ENCODE results near the gene NOS1AP.

The NOS1AP gene

GRCh38 chr1:162303004-162303344 is 233.5 kb downstream of the NOS1AP start:
- Mint-ChIP-seq H3K9me3 (ENCODE audit: low read depth) (peaks cover under 1% of the 10 kb centered on the region), H3K4me3 (no peak overlapping the region), H3K27ac (no peak overlapping the region), H3K4me1 (ENCODE audit: low read depth) (no peaks in the 10 kb centered on the region), H3K36me3 (no peaks in the 10 kb centered on the region), H3K27me3 (peaks cover 7% of the 10 kb centered on the region)

GRCh38 chr1:162304736-162305135 is 235.2 kb downstream of the NOS1AP start:
- no peaks in the 10 kb centered on the region for H3K36me3 Mint-ChIP-seq
- H3K27me3 Mint-ChIP-seq: peaks cover 7% of the 10 kb centered on the region
- H3K9me3 Mint-ChIP-seq (ENCODE audit: low read depth): peaks cover 9% of the 10 kb centered on the region
- no peak overlapping the region for H3K27ac Mint-ChIP-seq
- H3K4me1 Mint-ChIP-seq (ENCODE audit: low read depth): no peaks in the 10 kb centered on the region
- no peak overlapping the region for H3K4me3 Mint-ChIP-seq

GRCh38 chr1:162305969-162306368 is 236.5 kb downstream of the NOS1AP start:
- Mint-ChIP-seq H3K9me3 (ENCODE audit: low read depth) (peaks cover 9% of the 10 kb centered on the region), H3K36me3 (no peaks in the 10 kb centered on the region), H3K4me3 (no peak overlapping the region), H3K27me3 (peaks cover 10% of the 10 kb centered on the region), H3K4me1 (ENCODE audit: low read depth) (no peaks in the 10 kb centered on the region), H3K27ac (no peak overlapping the region)

- H3K4me3 Mint-ChIP-seq: no peak overlapping the region
- H3K4me1 Mint-ChIP-seq (ENCODE audit: low read depth): no peaks in the 10 kb centered on the region
- peaks cover 12% of the 10 kb centered on the region for H3K27me3 Mint-ChIP-seq
- no peaks in the 10 kb centered on the region for H3K36me3 Mint-ChIP-seq
- H3K27ac Mint-ChIP-seq: no peak overlapping the region
- H3K9me3 Mint-ChIP-seq (ENCODE audit: low read depth): peaks cover 9% of the 10 kb centered on the region
These were observed 240.8 kb downstream of the NOS1AP start for GRCh38 chr1:162310337-162310736.

GRCh38 chr1:162314206-162314605 is 244.7 kb downstream of the NOS1AP start:
- Mint-ChIP-seq H3K27ac (no peak overlapping the region), H3K9me3 (ENCODE audit: low read depth) (peaks cover 4% of the 10 kb centered on the region), H3K27me3 (peaks cover 19% of the 10 kb centered on the region), H3K4me3 (no peak overlapping the region), H3K36me3 (no peaks in the 10 kb centered on the region), H3K4me1 (ENCODE audit: low read depth) (peaks cover 7% of the 10 kb centered on the region)

GRCh38 chr1:162315673-162316072 is 246.2 kb downstream of the NOS1AP start:
- no peak overlapping the region for H3K27ac Mint-ChIP-seq
- H3K36me3 Mint-ChIP-seq: no peaks in the 10 kb centered on the region
- peaks cover 7% of the 10 kb centered on the region for H3K4me1 Mint-ChIP-seq (ENCODE audit: low read depth)
- no peak overlapping the region for H3K4me3 Mint-ChIP-seq
- no peaks in the 10 kb centered on the region for H3K9me3 Mint-ChIP-seq (ENCODE audit: low read depth)
- peaks cover 18% of the 10 kb centered on the region for H3K27me3 Mint-ChIP-seq

- Mint-ChIP-seq H3K27ac (no peak overlapping the region), H3K4me3 (no peak overlapping the region), H3K4me1 (ENCODE audit: low read depth) (peaks cover 7% of the 10 kb centered on the region), H3K9me3 (ENCODE audit: low read depth) (no peaks in the 10 kb centered on the region), H3K27me3 (peaks cover 16% of the 10 kb centered on the region), H3K36me3 (no peaks in the 10 kb centered on the region)
These were observed 246.7 kb downstream of the NOS1AP start for GRCh38 chr1:162316187-162316586.

- Mint-ChIP-seq H3K4me3 (no peak overlapping the region), H3K27me3 (peaks cover 16% of the 10 kb centered on the region), H3K36me3 (no peaks in the 10 kb centered on the region), H3K9me3 (ENCODE audit: low read depth) (no peaks in the 10 kb centered on the region), H3K4me1 (ENCODE audit: low read depth) (peaks cover 7% of the 10 kb centered on the region), H3K27ac (no peak overlapping the region)
These were observed 248.1 kb downstream of the NOS1AP start for GRCh38 chr1:162317621-162318020.

GRCh38 chr1:162319493-162320175 is 250.1 kb downstream of the NOS1AP start:
- H3K27me3 Mint-ChIP-seq: peaks cover 10% of the 10 kb centered on the region
- no peaks in the 10 kb centered on the region for H3K9me3 Mint-ChIP-seq (ENCODE audit: low read depth)
- H3K4me3 Mint-ChIP-seq: no peak overlapping the region
- H3K27ac Mint-ChIP-seq: no peak overlapping the region
- no peaks in the 10 kb centered on the region for H3K36me3 Mint-ChIP-seq
- H3K4me1 Mint-ChIP-seq (ENCODE audit: low read depth): peaks cover 7% of the 10 kb centered on the region

- H3K4me1 Mint-ChIP-seq (ENCODE audit: low read depth): no peaks in the 10 kb centered on the region
- H3K9me3 Mint-ChIP-seq (ENCODE audit: low read depth): no peaks in the 10 kb centered on the region
- H3K4me3 Mint-ChIP-seq: no peak overlapping the region
- peaks cover 10% of the 10 kb centered on the region for H3K27me3 Mint-ChIP-seq
- H3K36me3 Mint-ChIP-seq: no peaks in the 10 kb centered on the region
- H3K27ac Mint-ChIP-seq: no peak overlapping the region
These were observed 252.4 kb downstream of the NOS1AP start for GRCh38 chr1:162321809-162322422.

- Mint-ChIP-seq H3K4me1 (ENCODE audit: low read depth) (no peaks in the 10 kb centered on the region), H3K36me3 (no peaks in the 10 kb centered on the region), H3K4me3 (no peak overlapping the region), H3K27me3 (peaks cover 10% of the 10 kb centered on the region), H3K27ac (no peak overlapping the region), H3K9me3 (ENCODE audit: low read depth) (no peaks in the 10 kb centered on the region)
These were observed 253.5 kb downstream of the NOS1AP start for GRCh38 chr1:162323023-162323422.

- no peaks in the 10 kb centered on the region for H3K36me3 Mint-ChIP-seq
- H3K27ac Mint-ChIP-seq: no peak overlapping the region
- H3K9me3 Mint-ChIP-seq (ENCODE audit: low read depth): no peaks in the 10 kb centered on the region
- H3K4me1 Mint-ChIP-seq (ENCODE audit: low read depth): no peaks in the 10 kb centered on the region
- peaks cover 1% of the 10 kb centered on the region for H3K27me3 Mint-ChIP-seq
- H3K4me3 Mint-ChIP-seq: no peak overlapping the region
These were observed 254.9 kb downstream of the NOS1AP start for GRCh38 chr1:162324396-162324795.

GRCh38 chr1:162326559-162326958 is 257.1 kb downstream of the NOS1AP start:
- H3K27me3 Mint-ChIP-seq: no peaks in the 10 kb centered on the region
- no peak overlapping the region for H3K4me3 Mint-ChIP-seq

GRCh38 chr1:162327144-162327787 is 257.8 kb downstream of the NOS1AP start:
- Mint-ChIP-seq H3K4me3 (no peak overlapping the region), H3K27me3 (no peaks in the 10 kb centered on the region), H3K27ac (no peak overlapping the region), H3K4me1 (ENCODE audit: low read depth) (no peaks in the 10 kb centered on the region), H3K36me3 (no peaks in the 10 kb centered on the region), H3K9me3 (ENCODE audit: low read depth) (no peaks in the 10 kb centered on the region)

More at GRCh38 chr1:162326559-162326958, 257.1 kb downstream of the NOS1AP start:
- H3K36me3 Mint-ChIP-seq: no peaks in the 10 kb centered on the region
- H3K9me3 Mint-ChIP-seq (ENCODE audit: low read depth): no peaks in the 10 kb centered on the region
- no peak overlapping the region for H3K27ac Mint-ChIP-seq
- H3K4me1 Mint-ChIP-seq (ENCODE audit: low read depth): no peaks in the 10 kb centered on the region

GRCh38 chr1:162327788-162328165 is 258.3 kb downstream of the NOS1AP start:
- no peak overlapping the region for H3K4me3 Mint-ChIP-seq
- no peaks in the 10 kb centered on the region for H3K36me3 Mint-ChIP-seq
- H3K4me1 Mint-ChIP-seq (ENCODE audit: low read depth): no peaks in the 10 kb centered on the region
- H3K27me3 Mint-ChIP-seq: no peaks in the 10 kb centered on the region
- H3K9me3 Mint-ChIP-seq (ENCODE audit: low read depth): no peaks in the 10 kb centered on the region
- no peak overlapping the region for H3K27ac Mint-ChIP-seq
